ENCODE results near the gene SORBS2.

- TF ChIP-seq CTCF (IDR thresholded peaks at IDR 0.05) (no peak), POLR2A (IDR thresholded peaks at IDR 0.05) (no peak)
Observed at GRCh38 chr4:185755451-185755850, 56.5 kb downstream of the SORBS2 start.

Measured in testis (tissue), 2 donors.